Activated CD4-positive, alpha-beta memory T cell treated with anti-CD3 and anti-CD28 coated beads, Interleukin-2, amount 10 ng/mL, durations not matched to agents 7 days and 5 days (primary cell): ENCODE results near the gene NMNAT2. TPM values are rescaled to one million over a fixed set of nuclear protein-coding genes. Genes with fewer than 3 reads are reported as not detected.
"Not testable (repeated sequence)": the region's sequence is repeated elsewhere in the genome, so short reads cannot be mapped to it uniquely, and the experiment has no call there.

Experiments
- CTCF ChIA-PET: fragments of 350-600 bp; sonication (Branson Sonifier 250); formaldehyde crosslinking; loops from one replicate; lab custom pipeline; 2021; ENCODE audit warnings: antibody characterized with exemption, inconsistent platforms; lab: Charles Lee
- POLR2A ChIA-PET: fragments of 350-600 bp; sonication (Branson Sonifier 250); formaldehyde crosslinking; loops from one replicate; lab custom pipeline; 2021; ENCODE audit warnings: antibody characterized with exemption; lab: Charles Lee
- DNase-seq: peaks from one replicate; pipeline ENCODE4 v3.0.0-alpha.2; 2020
- H3K27ac Mint-ChIP-seq: one replicate; pipeline ENCODE4 v1.8.0; 2021; ENCODE audit warnings: mild to moderate bottlenecking, mixed read lengths
- H3K27me3 Mint-ChIP-seq: one replicate; pipeline ENCODE4 v1.8.0; 2021; ENCODE audit warnings: mixed read lengths
- H3K36me3 Mint-ChIP-seq: one replicate; pipeline ENCODE4 v1.8.0; 2021; ENCODE audit warnings: low read depth, mixed read lengths
- H3K4me1 Mint-ChIP-seq: one replicate; pipeline ENCODE4 v1.8.0; 2021; ENCODE audit warnings: mixed read lengths
- H3K4me3 Mint-ChIP-seq: one replicate; pipeline ENCODE4 v1.8.0; 2021; ENCODE audit warnings: mild to moderate bottlenecking, mixed read lengths
- H3K9me3 Mint-ChIP-seq: one replicate; pipeline ENCODE4 v1.8.0; 2021; ENCODE audit warnings: mixed read lengths
- total RNA-seq, 2 experiments: library from RNA; stranded (reverse); gene quantifications; one replicate each; pipeline ENCODE4 v1.2.3, GENCODE V29; 2021

NMNAT2 gene
- total RNA-seq, 2 experiments from 2014 or later = 0.03 to 0.28 TPM

GRCh38 chr1:183438060-183438459 is 19.9 kb upstream of the NMNAT2 start:
- H3K4me1 Mint-ChIP-seq = no peaks in the 10 kb centered on the region
- H3K4me3 Mint-ChIP-seq = no peak overlapping the region
- H3K9me3 Mint-ChIP-seq = no peaks in the 10 kb centered on the region
- DNase-seq = no peak
- peaks cover 20% of the 10 kb centered on the region for H3K27me3 Mint-ChIP-seq
- POLR2A ChIA-PET = no interaction called here
- CTCF ChIA-PET = no interaction called here
- no peaks in the 10 kb centered on the region for H3K36me3 Mint-ChIP-seq
- no peak overlapping the region for H3K27ac Mint-ChIP-seq

GRCh38 chr1:183435497-183435896 is 17.3 kb upstream of the NMNAT2 start:
- Mint-ChIP-seq H3K27ac (no peak overlapping the region), H3K4me3 (no peak overlapping the region), H3K9me3 (no peaks in the 10 kb centered on the region), H3K36me3 (no peaks in the 10 kb centered on the region), H3K4me1 (no peaks in the 10 kb centered on the region), H3K27me3 (peaks cover 21% of the 10 kb centered on the region)
- CTCF ChIA-PET = no interaction called here
- DNase-seq = no peak
- POLR2A ChIA-PET = no interaction called here

- H3K9me3 Mint-ChIP-seq = no peaks in the 10 kb centered on the region
- DNase-seq = no peak
- no peaks in the 10 kb centered on the region for H3K4me1 Mint-ChIP-seq
- no peak overlapping the region for H3K27ac Mint-ChIP-seq
- CTCF ChIA-PET = no interaction called here
- H3K4me3 Mint-ChIP-seq = no peak overlapping the region
- H3K27me3 Mint-ChIP-seq = peaks cover 29% of the 10 kb centered on the region
- H3K36me3 Mint-ChIP-seq = no peaks in the 10 kb centered on the region
- POLR2A ChIA-PET = no interaction called here
These were observed 15.5 kb upstream of the NMNAT2 start for GRCh38 chr1:183433703-183434102.

GRCh38 chr1:183432548-183432875 is 14.3 kb upstream of the NMNAT2 start:
- peaks cover 29% of the 10 kb centered on the region for H3K27me3 Mint-ChIP-seq
- ChIA-PET POLR2A (no interaction called here), CTCF (no interaction called here)
- no peaks in the 10 kb centered on the region for H3K9me3 Mint-ChIP-seq
- no peaks in the 10 kb centered on the region for H3K4me1 Mint-ChIP-seq
- no peak overlapping the region for H3K4me3 Mint-ChIP-seq
- H3K27ac Mint-ChIP-seq = no peak overlapping the region
- H3K36me3 Mint-ChIP-seq = no peaks in the 10 kb centered on the region
- DNase-seq = no peak

DNA sequence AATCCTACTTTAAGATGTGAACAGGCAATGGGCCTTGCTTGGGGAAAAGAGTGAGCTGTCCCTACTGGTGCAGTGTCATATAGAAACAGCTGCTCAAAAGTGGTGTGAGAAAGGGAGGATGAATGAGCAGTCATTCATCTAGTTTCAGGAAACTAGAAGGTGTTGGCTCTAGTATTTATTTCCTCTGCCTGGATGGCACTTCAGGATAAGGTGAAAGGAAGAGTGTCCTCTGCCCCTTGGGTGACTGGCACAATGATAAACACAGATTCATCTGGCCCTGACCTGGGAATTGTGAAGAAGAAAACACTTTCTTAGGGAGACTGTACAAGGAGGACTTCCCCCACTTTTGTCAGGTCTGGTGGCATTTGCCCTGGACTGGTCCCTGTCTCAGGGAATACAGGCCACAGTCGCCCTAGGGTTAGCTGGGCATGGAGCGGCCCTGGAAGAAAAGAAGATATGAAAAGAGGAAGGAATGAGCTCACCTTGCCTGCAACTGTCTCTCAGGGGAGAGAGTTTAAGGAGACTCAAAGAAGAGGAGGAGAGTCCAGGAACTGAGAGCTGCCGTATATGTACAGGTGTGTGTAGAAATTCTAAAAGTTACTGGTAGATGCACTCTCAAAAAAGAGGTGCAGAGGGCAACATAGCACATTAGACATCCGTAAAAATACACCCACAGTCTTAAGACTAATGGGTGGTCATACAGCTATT is 13.8 kb upstream of the NMNAT2 start:
- no peaks in the 10 kb centered on the region for H3K9me3 Mint-ChIP-seq
- ChIA-PET CTCF (no interaction called here), POLR2A (no interaction called here)
- H3K4me3 Mint-ChIP-seq = no peak overlapping the region
- H3K27me3 Mint-ChIP-seq = peaks cover 29% of the 10 kb centered on the region
- no peaks in the 10 kb centered on the region for H3K4me1 Mint-ChIP-seq
- no peak overlapping the region for H3K27ac Mint-ChIP-seq
- no peak for DNase-seq
- no peaks in the 10 kb centered on the region for H3K36me3 Mint-ChIP-seq

GRCh38 chr1:183427591-183427990 is 9.4 kb upstream of the NMNAT2 start:
- POLR2A ChIA-PET, H3K4me3 Mint-ChIP-seq, CTCF ChIA-PET, DNase-seq, H3K9me3 Mint-ChIP-seq, H3K36me3 Mint-ChIP-seq, H3K27ac Mint-ChIP-seq, H3K4me1 Mint-ChIP-seq: not testable (repeated sequence)
- peaks cover 34% of the 10 kb centered on the region for H3K27me3 Mint-ChIP-seq

GRCh38 chr1:183424691-183425090 is 6.5 kb upstream of the NMNAT2 start:
- POLR2A ChIA-PET = no interaction called here
- Mint-ChIP-seq H3K36me3 (no peaks in the 10 kb centered on the region), H3K9me3 (no peaks in the 10 kb centered on the region), H3K4me1 (no peaks in the 10 kb centered on the region), H3K27me3 (peaks cover 34% of the 10 kb centered on the region), H3K4me3 (no peak overlapping the region), H3K27ac (no peak overlapping the region)
- no peak for DNase-seq
- CTCF ChIA-PET = no interaction called here

GRCh38 chr1:183423541-183423940 is 5.4 kb upstream of the NMNAT2 start:
- H3K4me3 Mint-ChIP-seq = no peak overlapping the region
- ChIA-PET CTCF (no interaction called here), POLR2A (no interaction called here)
- H3K27ac Mint-ChIP-seq = no peak overlapping the region
- no peaks in the 10 kb centered on the region for H3K9me3 Mint-ChIP-seq
- peaks cover 35% of the 10 kb centered on the region for H3K27me3 Mint-ChIP-seq
- DNase-seq = no peak
- peaks cover 1% of the 10 kb centered on the region for H3K4me1 Mint-ChIP-seq
- H3K36me3 Mint-ChIP-seq = no peaks in the 10 kb centered on the region

GRCh38 chr1:183419399-183419798 is 1.2 kb upstream of the NMNAT2 start:
- H3K27ac Mint-ChIP-seq = no peak overlapping the region
- peaks cover 57% of the 10 kb centered on the region for H3K27me3 Mint-ChIP-seq
- peaks cover 20% of the 10 kb centered on the region for H3K4me1 Mint-ChIP-seq
- ChIA-PET POLR2A (no interaction called here), CTCF (no interaction called here)
- no peaks in the 10 kb centered on the region for H3K9me3 Mint-ChIP-seq
- no peak overlapping the region for H3K4me3 Mint-ChIP-seq
- peaks cover 8% of the 10 kb centered on the region for H3K36me3 Mint-ChIP-seq
- no peak for DNase-seq

DNA sequence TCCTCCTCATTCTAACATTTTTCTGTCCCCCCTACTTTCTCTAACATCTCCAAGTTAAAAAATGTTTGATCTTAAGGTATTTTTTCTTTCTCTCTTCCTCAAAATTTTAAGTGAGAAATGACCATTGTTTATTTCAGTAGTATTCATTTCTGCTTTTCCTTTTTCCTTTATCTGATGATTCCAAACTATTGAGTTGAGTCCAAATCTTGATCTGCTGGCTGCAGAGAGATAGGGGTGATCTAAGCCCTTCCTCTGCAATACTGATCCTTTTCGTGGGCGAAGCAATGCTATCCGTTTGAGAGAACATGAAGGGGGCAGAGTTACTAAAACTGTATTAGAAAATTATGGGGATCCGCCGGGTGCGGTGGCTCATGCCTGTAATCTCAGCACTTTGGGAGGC is 516 bp upstream of the NMNAT2 start:
- CTCF ChIA-PET = no interaction called here
- Mint-ChIP-seq H3K27ac (no peak overlapping the region), H3K27me3 (peaks cover 62% of the 10 kb centered on the region), H3K9me3 (no peaks in the 10 kb centered on the region), H3K4me1 (peaks cover 20% of the 10 kb centered on the region), H3K36me3 (peaks cover 8% of the 10 kb centered on the region), H3K4me3 (no peak overlapping the region)
- no peak for DNase-seq
- POLR2A ChIA-PET = no interaction called here

GRCh38 chr1:183416850-183417771 is 1.1 kb downstream of the NMNAT2 start:
- no peak overlapping the region for H3K4me3 Mint-ChIP-seq
- H3K36me3 Mint-ChIP-seq = peaks cover 8% of the 10 kb centered on the region
- H3K27me3 Mint-ChIP-seq = peaks cover 60% of the 10 kb centered on the region
- ChIA-PET CTCF (interaction anchor here (1.1 kb wide), 1 partner anchor 238 kb away, joined by 3 read pairs; no protein-coding TSS in a partner anchor), POLR2A (no interaction called here)
- no peak overlapping the region for H3K27ac Mint-ChIP-seq
- DNase-seq = peak; percentile 46
- H3K9me3 Mint-ChIP-seq = no peaks in the 10 kb centered on the region
- H3K4me1 Mint-ChIP-seq = peaks cover 20% of the 10 kb centered on the region

DNA sequence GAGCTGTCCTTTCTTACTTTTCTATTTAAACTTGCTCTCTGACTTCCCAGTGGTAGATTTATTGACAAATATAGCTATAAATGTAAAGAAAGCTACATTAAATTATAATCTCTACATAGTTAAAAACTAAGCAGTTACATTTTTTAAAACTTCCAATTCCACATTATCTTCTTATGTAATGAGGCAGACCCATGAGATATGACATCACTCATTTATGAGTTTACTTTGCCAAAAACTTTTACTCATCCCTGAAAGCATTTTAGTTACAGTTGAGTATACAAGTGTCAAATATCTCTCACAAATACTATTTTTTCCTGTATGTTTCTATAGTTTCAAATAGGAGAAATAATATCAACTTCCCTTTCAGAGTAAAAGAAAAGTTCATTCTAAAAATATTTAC is 3.8 kb downstream of the NMNAT2 start:
- Mint-ChIP-seq H3K27ac (no peak overlapping the region), H3K9me3 (no peaks in the 10 kb centered on the region), H3K4me3 (no peak overlapping the region), H3K27me3 (peaks cover 50% of the 10 kb centered on the region), H3K36me3 (peaks cover 8% of the 10 kb centered on the region), H3K4me1 (peaks cover 20% of the 10 kb centered on the region)
- ChIA-PET CTCF (no interaction called here), POLR2A (no interaction called here)
- no peak for DNase-seq

GRCh38 chr1:183411091-183411490 is 7.1 kb downstream of the NMNAT2 start:
- peaks cover 32% of the 10 kb centered on the region for H3K27me3 Mint-ChIP-seq
- POLR2A ChIA-PET = no interaction called here
- no peak overlapping the region for H3K4me3 Mint-ChIP-seq
- H3K4me1 Mint-ChIP-seq = no peaks in the 10 kb centered on the region
- DNase-seq = no peak
- no peak overlapping the region for H3K27ac Mint-ChIP-seq
- CTCF ChIA-PET = no interaction called here
- H3K36me3 Mint-ChIP-seq = no peaks in the 10 kb centered on the region
- H3K9me3 Mint-ChIP-seq = no peaks in the 10 kb centered on the region
